Small intestine (tissue), 7 donors: ENCODE data around the gene MXI1. TPM values are rescaled to one million over a fixed set of nuclear protein-coding genes. Genes with fewer than 3 reads are reported as not detected.
"Not testable (repeated sequence)": the region's sequence is repeated elsewhere in the genome, so short reads cannot be mapped to it uniquely, and the experiment has no call there.

Source experiments
- DNase-seq, 2 donors: peaks; one replicate each; pipeline versions ENCODE4 v3.0.0 to v3.0.0-alpha.2; 2013
- FAIRE-seq: peaks from 2 replicates; lab custom pipeline; 2012; peaks lifted over from hg19 to GRCh38; lab: Jason Lieb, UNC
- H3K27ac ChIP-seq, 3 donors: one replicate each; pipeline ENCODE4 v1.5.1; 2013; ENCODE audit warnings: low read length in 2 of 3, mild to moderate bottlenecking in 2 of 3, control low read depth in 1 of 3, inconsistent platforms in 1 of 3, low read depth in 1 of 3, moderate library complexity in 1 of 3
- H3K27me3 ChIP-seq, 3 donors: one replicate each; pipeline ENCODE4 v1.6.1; 2013; ENCODE audit warnings: low read length in 3 of 3, inconsistent platforms in 1 of 3; ENCODE audit not compliant: control insufficient read depth in 3 of 3, insufficient read depth in 3 of 3
- H3K36me3 ChIP-seq, 3 donors: one replicate each; pipeline ENCODE4 v1.6.1; 2013; ENCODE audit warnings: low read length in 3 of 3, inconsistent platforms in 1 of 3, low read depth in 1 of 3, mild to moderate bottlenecking in 1 of 3, moderate library complexity in 1 of 3; ENCODE audit not compliant: control insufficient read depth in 3 of 3, insufficient read depth in 2 of 3
- H3K4me1 ChIP-seq, 3 donors: one replicate each; pipeline ENCODE4 v1.6.1; 2013; ENCODE audit warnings: low read length in 2 of 3, inconsistent platforms in 1 of 3, low read depth in 1 of 3, mild to moderate bottlenecking in 1 of 3, moderate library complexity in 1 of 3; ENCODE audit not compliant: control insufficient read depth in 3 of 3, insufficient read depth in 2 of 3
- H3K4me3 ChIP-seq, 3 donors: one replicate each; pipeline ENCODE4 v1.5.1; 2013; ENCODE audit warnings: low read length in 3 of 3, control low read depth in 1 of 3, inconsistent platforms in 1 of 3, low read depth in 1 of 3, mild to moderate bottlenecking in 1 of 3, moderate library complexity in 1 of 3
- H3K9me3 ChIP-seq, 2 donors: one replicate each; pipeline ENCODE4 v1.6.1; 2013; ENCODE audit warnings: low read depth in 1 of 2, low read length in 1 of 2; ENCODE audit not compliant: control insufficient read depth in 2 of 2, insufficient read depth in 1 of 2
- WGBS, 3 donors: extraction: QIAGEN DNeasy Blood & Tissue Kit; methylation state at CpG; one replicate each; pipeline ENCODE4 v1.1.7; 2013; 5-methylcytosine and 5-hydroxymethylcytosine counted together
- polyA plus RNA-seq, 4 donors: library from polyadenylated mRNA; stranded (reverse) in 3 of 4; unstranded in 1 of 4; fragments of 200-250 nt in 3 of 4; fragments of 120-200 nt in 1 of 4; gene quantifications; one replicate each; pipeline versions ENCODE4 v1.2.1 to v1.2.3, GENCODE V29; 2013
- donor health status: healthy with polysubstance abuse.
- donor health status: control.
- donor health status: control.
- donor health status: Bipolar disorder and iron deficiency.
- donor health status: healthy.

MXI1 gene
- polyA plus RNA-seq, 4 donors = 12.0 to 21.8 (median 18.0) TPM

DNA sequence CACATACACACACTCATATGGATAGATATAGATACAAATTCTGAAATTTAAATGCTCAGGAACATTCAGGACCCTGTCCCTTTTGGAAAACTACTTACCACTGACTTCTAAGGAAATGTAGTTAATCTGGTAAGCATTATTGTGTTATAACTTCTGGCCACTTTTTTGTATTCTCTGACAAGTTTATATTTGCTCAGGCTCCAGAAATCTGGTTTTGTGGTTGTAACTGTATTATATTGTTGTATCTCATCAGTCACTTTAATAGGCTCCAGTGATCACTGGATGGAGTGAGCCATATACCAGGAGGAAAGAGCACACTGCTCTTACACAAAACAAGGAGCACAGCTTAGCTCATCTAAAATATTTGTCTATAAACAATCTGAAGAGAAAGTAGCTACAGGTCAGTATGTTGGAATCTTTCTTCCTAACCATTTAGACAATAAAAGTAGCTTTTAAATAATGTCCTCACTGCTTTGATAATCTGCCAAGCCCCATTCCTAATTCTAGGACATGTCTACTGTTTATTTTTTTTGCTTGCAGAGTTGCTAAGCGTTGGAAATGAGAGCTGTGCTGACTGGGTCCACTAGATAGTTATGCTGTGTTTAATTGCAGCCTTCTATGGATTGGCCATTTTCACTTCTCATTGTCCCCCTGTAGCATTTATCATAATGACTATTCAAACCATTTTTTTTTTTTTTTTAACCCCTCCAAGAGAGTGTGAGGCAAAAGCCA, 53.5 kb downstream of the MXI1 start:
- 81 to 97% (median 88%) methylated on average over 1 of the region's 1 CpG for WGBS, 3 donors
- Histone ChIP-seq H3K4me1 (no peaks in the 10 kb centered on the region), H3K27me3 (no peaks in the 10 kb centered on the region), H3K9me3 (no peaks in the 10 kb centered on the region), H3K27ac (no peak overlapping the region), H3K4me3 (no peak overlapping the region), H3K36me3 (no peaks in the 10 kb centered on the region)
- FAIRE-seq = no peak
- DNase-seq = no peak

- DNase-seq (no peak), FAIRE-seq (no peak)
- Histone ChIP-seq H3K9me3 (no peaks in the 10 kb centered on the region), H3K36me3 (no peaks in the 10 kb centered on the region), H3K27me3 (no peaks in the 10 kb centered on the region), H3K4me3 (no peak overlapping the region), H3K4me1 (no peaks in the 10 kb centered on the region), H3K27ac (no peak overlapping the region)
- WGBS, 3 donors = 85 to 95% (median 93%) methylated on average over 1 of the region's 1 CpG
Observed at GRCh38 chr10:110263164-110263563, 55.8 kb downstream of the MXI1 start.

DNA sequence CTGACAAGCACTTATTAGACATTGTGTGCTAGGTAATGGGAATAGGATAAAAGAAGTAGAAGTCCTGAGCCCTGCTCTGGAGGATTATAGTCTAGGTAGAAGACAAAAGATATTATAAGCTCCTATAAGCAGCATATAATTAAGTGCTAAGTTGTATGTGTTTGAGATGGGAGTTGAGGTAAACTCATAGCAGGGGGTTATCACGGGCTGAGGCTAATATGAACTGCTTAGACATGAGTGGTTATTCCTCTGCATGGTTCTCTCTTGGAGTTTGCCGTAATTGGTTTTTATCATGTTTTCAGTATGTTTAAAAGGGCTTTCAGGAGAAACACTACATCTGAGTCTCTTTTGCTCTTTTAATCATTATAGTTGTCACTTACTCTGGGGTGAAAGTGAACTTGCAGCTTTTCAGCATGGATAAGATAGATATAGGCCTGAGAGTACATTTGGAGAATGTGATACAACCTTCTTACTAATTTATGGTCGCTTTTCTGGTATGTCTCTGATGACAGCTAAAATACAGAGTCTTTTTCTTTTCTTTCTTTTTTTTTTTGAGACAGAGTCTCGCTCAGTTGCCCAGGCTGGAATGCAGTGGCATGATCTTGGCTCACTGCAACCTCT, 58.3 kb downstream of the MXI1 start:
- Histone ChIP-seq H3K9me3 (no peaks in the 10 kb centered on the region), H3K27me3 (no peaks in the 10 kb centered on the region), H3K27ac (no peak overlapping the region), H3K36me3 (no peaks in the 10 kb centered on the region), H3K4me1 (peaks cover 0 to 9% (median 4%) of the 10 kb centered on the region in 3 donors), H3K4me3 (no peak overlapping the region)
- WGBS, 3 donors = 94 to 97% (median 94%) methylated on average over 4 of the region's 4 CpGs
- no peak for FAIRE-seq
- no peak for DNase-seq

- no peak overlapping the region for H3K4me3 ChIP-seq
- FAIRE-seq (no peak), DNase-seq (no peak)
- H3K9me3 ChIP-seq = no peaks in the 10 kb centered on the region
- WGBS, 3 donors = 83 to 93% (median 90%) methylated on average over 1 of the region's 1 CpG
- no peaks in the 10 kb centered on the region for H3K36me3 ChIP-seq
- H3K27me3 ChIP-seq = no peaks in the 10 kb centered on the region
- H3K27ac ChIP-seq = no peak overlapping the region
- H3K4me1 ChIP-seq = peaks cover 0 to 9% (median 4%) of the 10 kb centered on the region in 3 donors
Observed at GRCh38 chr10:110267276-110267675, 59.9 kb downstream of the MXI1 start.

- peaks cover 0 to 9% (median 4%) of the 10 kb centered on the region in 3 donors for H3K4me1 ChIP-seq
- no peak overlapping the region for H3K4me3 ChIP-seq
- DNase-seq (no peak), FAIRE-seq (no peak)
- H3K27ac ChIP-seq = no peak overlapping the region
- no peaks in the 10 kb centered on the region for H3K36me3 ChIP-seq
- H3K9me3 ChIP-seq = no peaks in the 10 kb centered on the region
- H3K27me3 ChIP-seq = no peaks in the 10 kb centered on the region
Observed at GRCh38 chr10:110268442-110268841, 61.0 kb downstream of the MXI1 start.

GRCh38 chr10:110268971-110269370, 61.6 kb downstream of the MXI1 start:
- Histone ChIP-seq H3K36me3 (no peaks in the 10 kb centered on the region), H3K27me3 (no peaks in the 10 kb centered on the region), H3K4me1 (peaks cover 0 to 9% (median 4%) of the 10 kb centered on the region in 3 donors), H3K9me3 (no peaks in the 10 kb centered on the region), H3K4me3 (no peak overlapping the region), H3K27ac (peak overlapping the region in 1 of 3 donors; percentile 76)
- WGBS, 3 donors = 21 to 61% (median 48%) methylated on average over 2 of the region's 2 CpGs
- DNase-seq (no peak), FAIRE-seq (no peak)

DNA sequence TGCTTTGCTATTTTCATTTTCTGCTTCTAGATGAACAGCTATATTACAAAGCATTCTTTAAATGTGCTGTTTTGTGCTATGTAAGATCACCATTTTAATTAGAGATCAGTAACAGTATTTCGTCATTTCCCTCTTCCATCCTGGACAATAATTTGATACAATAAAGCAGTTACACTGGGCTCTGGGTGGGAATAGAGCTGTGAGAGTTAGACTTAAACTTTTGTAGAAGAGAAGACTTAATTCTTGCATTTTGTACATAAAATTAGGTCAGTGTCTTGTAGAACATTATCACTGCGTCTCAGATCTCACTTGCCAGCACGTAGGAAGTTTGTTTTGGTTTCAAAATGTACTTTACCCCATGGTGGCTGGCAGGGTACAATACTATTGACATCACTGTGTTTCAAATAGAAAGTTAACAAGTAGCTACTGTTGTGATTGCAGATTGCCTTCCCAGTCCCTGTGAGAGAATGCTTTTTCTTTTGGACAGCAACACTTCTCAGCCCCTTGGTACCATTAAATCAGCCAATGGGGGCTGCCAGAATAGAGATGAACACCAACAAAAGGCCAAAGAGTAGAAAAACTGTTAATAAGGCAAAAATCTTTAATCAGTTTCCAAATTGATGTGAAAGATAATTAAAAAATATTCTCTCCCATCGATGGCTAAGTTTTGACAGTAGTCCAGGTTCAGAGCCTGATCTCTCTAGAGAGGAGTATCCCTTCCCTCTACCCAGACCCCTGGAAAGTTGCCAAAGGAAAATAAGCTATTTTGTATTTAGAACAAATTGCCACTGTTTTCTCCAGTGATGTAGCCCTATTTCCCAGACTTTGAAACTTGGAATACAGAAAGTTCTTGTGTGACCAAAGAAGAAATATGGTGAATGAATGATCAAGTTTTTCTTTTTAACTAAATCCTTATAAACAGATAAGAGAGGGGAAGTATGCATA, 62.2 kb downstream of the MXI1 start:
- H3K27ac ChIP-seq = peak overlapping the region in 2 of 3 donors; percentile 76 to 79
- no peaks in the 10 kb centered on the region for H3K9me3 ChIP-seq
- DNase-seq = peak; percentile 83 to 86
- H3K27me3 ChIP-seq = no peaks in the 10 kb centered on the region
- peak overlapping the region in 1 of 3 donors; percentile 21 for H3K4me3 ChIP-seq
- peaks cover 0 to 9% (median 4%) of the 10 kb centered on the region in 3 donors for H3K4me1 ChIP-seq
- 8 to 29% (median 15%) methylated on average over 4 of the region's 4 CpGs for WGBS, 3 donors
- no peak for FAIRE-seq
- H3K36me3 ChIP-seq = no peaks in the 10 kb centered on the region

DNA sequence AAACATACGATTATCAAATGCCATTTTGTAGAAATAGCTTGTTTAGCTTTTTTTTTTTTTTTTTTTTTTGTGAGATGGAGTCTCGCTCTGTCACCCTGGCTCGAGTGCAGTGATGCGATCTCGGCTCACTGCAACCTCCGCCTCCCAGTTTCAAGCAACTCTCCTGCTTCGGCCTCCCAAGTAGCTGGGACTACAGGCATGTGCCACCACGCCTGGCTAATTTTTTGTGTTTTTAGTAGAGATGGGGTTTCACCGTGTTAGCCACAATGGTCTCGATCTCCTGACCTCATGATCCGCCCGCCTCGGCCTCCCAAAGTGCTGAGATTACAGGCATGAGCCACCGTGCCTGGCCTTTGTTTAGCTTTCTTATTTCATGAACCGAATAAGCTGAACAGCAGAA, 65.6 kb downstream of the MXI1 start:
- WGBS, 3 donors = 87 to 95% (median 89%) methylated on average over 15 of the region's 15 CpGs
- not testable (repeated sequence) for H3K27ac ChIP-seq, H3K9me3 ChIP-seq, H3K27me3 ChIP-seq, H3K36me3 ChIP-seq, H3K4me1 ChIP-seq, FAIRE-seq, H3K4me3 ChIP-seq, DNase-seq
